IMR-90 (cell line): ENCODE data around the gene CDCA4.

Experiments
- BHLHE40 ChIP-seq: fragments of 150-350 bp; IDR thresholded peaks from 2 replicates; pipeline ENCODE4 v1.6.1; 2016; ENCODE audit warnings: mild to moderate bottlenecking, low read depth, low read length
- CEBPB ChIP-seq: IDR thresholded peaks from 2 replicates; pipeline ENCODE4 v1.6.1; 2012; ENCODE audit warnings: low read depth, low read length, improper control_type of control experiment
- CHD1 ChIP-seq: IDR thresholded peaks from 2 replicates; pipeline ENCODE4 v1.6.1; 2012; ENCODE audit warnings: low read depth, low read length, improper control_type of control experiment
- NFE2L2 ChIP-seq: fragments of 150-350 bp; IDR thresholded peaks from 2 replicates; pipeline ENCODE4 v1.6.1; 2016; ENCODE audit warnings: low read depth, mild to moderate bottlenecking, low read length
- POLR2A ChIP-seq: IDR thresholded peaks from 2 replicates; pipeline ENCODE4 v1.6.1; 2012; ENCODE audit warnings: mild to moderate bottlenecking, low read depth, low read length
- SMC3 ChIP-seq: fragments of 150-350 bp; IDR thresholded peaks from 2 replicates; pipeline ENCODE4 v1.6.1; 2016; ENCODE audit warnings: low read depth, mild to moderate bottlenecking, antibody characterized with exemption, low read length, moderate library complexity
- TF ChIP-seq, protein P1 (sequence below): conservative IDR thresholded peaks from 2 replicates; pipeline ENCODE4 v1.5.1; 2012; ENCODE audit warnings: mild to moderate bottlenecking, low read depth, low read length, improper control_type of control experiment
- TF ChIP-seq, protein P2 (sequence below): fragments of 150-350 bp; IDR thresholded peaks from 2 replicates; pipeline ENCODE4 v1.6.1; 2017; ENCODE audit warnings: mild to moderate bottlenecking, antibody characterized with exemption, low read length, low read depth
- TF ChIP-seq, protein P3 (sequence below): fragments of 150-350 bp; IDR thresholded peaks from 2 replicates; pipeline ENCODE4 v1.6.1; 2016; ENCODE audit warnings: low read depth, mild to moderate bottlenecking, low read length, moderate library complexity, borderline replicate concordance

DNA sequence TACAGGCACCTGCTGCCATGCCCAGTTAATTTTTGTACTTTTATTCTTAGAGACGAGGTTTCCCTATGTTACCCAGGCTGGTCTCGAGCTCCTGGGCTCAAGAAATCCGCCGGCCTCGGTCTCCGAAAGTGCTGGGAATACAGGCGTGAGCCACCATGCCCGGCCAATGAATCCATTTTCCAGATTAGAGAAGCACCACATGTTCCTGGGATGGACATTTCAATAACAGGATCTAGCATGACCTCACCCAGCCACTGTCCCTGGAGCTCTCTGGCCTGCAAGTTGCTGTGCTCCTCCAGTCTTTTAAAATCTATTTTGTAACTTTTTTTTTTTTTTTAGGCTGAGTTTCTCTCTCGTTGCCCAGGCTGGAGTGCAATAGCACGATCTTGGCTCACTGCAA is 42.2 kb upstream of the CDCA4 start:
- TF ChIP-seq, protein P1, sequence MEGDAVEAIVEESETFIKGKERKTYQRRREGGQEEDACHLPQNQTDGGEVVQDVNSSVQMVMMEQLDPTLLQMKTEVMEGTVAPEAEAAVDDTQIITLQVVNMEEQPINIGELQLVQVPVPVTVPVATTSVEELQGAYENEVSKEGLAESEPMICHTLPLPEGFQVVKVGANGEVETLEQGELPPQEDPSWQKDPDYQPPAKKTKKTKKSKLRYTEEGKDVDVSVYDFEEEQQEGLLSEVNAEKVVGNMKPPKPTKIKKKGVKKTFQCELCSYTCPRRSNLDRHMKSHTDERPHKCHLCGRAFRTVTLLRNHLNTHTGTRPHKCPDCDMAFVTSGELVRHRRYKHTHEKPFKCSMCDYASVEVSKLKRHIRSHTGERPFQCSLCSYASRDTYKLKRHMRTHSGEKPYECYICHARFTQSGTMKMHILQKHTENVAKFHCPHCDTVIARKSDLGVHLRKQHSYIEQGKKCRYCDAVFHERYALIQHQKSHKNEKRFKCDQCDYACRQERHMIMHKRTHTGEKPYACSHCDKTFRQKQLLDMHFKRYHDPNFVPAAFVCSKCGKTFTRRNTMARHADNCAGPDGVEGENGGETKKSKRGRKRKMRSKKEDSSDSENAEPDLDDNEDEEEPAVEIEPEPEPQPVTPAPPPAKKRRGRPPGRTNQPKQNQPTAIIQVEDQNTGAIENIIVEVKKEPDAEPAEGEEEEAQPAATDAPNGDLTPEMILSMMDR, result no peak
- no peak for TF ChIP-seq BHLHE40
- TF ChIP-seq, protein P2, sequence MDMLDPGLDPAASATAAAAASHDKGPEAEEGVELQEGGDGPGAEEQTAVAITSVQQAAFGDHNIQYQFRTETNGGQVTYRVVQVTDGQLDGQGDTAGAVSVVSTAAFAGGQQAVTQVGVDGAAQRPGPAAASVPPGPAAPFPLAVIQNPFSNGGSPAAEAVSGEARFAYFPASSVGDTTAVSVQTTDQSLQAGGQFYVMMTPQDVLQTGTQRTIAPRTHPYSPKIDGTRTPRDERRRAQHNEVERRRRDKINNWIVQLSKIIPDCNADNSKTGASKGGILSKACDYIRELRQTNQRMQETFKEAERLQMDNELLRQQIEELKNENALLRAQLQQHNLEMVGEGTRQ, result no peak
- no peak for TF ChIP-seq CEBPB
- no peak for TF ChIP-seq POLR2A
- no peak for TF ChIP-seq CHD1
- no peak for TF ChIP-seq NFE2L2
- TF ChIP-seq SMC3, result no peak
- TF ChIP-seq, protein P3, sequence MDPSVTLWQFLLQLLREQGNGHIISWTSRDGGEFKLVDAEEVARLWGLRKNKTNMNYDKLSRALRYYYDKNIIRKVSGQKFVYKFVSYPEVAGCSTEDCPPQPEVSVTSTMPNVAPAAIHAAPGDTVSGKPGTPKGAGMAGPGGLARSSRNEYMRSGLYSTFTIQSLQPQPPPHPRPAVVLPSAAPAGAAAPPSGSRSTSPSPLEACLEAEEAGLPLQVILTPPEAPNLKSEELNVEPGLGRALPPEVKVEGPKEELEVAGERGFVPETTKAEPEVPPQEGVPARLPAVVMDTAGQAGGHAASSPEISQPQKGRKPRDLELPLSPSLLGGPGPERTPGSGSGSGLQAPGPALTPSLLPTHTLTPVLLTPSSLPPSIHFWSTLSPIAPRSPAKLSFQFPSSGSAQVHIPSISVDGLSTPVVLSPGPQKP, result no peak
